ENCODE results near the gene LAPTM4A.

- TF ChIP-seq CTCF (IDR thresholded peaks at IDR 0.05): peak; percentile 77
- TF ChIP-seq POLR2AphosphoS5 (IDR thresholded peaks at IDR 0.05; ENCODE audit: low read depth, low read length): no peak
- no peak for TF ChIP-seq TCF7L2 (IDR thresholded peaks at IDR 0.05; ENCODE audit: low read depth, low read length)
These were observed 35.8 kb downstream of the LAPTM4A start for GRCh38 chr2:20015482-20016083.
